DMS 273 (cell line): ENCODE results near the gene VEZT.
A peak's percentile ranks its signal among the peaks of the same experiment; 100 is the strongest.
"Not testable (repeated sequence)": the region's sequence is repeated elsewhere in the genome, so short reads cannot be mapped to it uniquely, and the experiment has no call there.

Source experiments
- DNase-seq: peaks from one replicate; lab custom pipeline; 2025; ENCODE audit not compliant: unreplicated experiment; lab: John Stamatoyannopoulos, UW

Gene VEZT

GRCh38 chr12:95318071-95318545 lies 100.5 kb downstream of the VEZT start:
- DNase-seq: no peak

- no peak for DNase-seq
These were observed 102.2 kb downstream of the VEZT start for GRCh38 chr12:95319694-95320331.

- DNase-seq: no peak
These were observed 104.1 kb downstream of the VEZT start for GRCh38 chr12:95321516-95322246.

- DNase-seq: no peak
These were observed 104.7 kb downstream of the VEZT start for GRCh38 chr12:95322326-95322725.

GRCh38 chr12:95323212-95323611 lies 105.6 kb downstream of the VEZT start:
- DNase-seq: no peak

- DNase-seq: not testable (repeated sequence)
These were observed 106.6 kb downstream of the VEZT start for GRCh38 chr12:95324246-95324645.

GRCh38 chr12:95325501-95325900 lies 107.9 kb downstream of the VEZT start:
- DNase-seq: no peak

GRCh38 chr12:95326445-95326844 lies 108.8 kb downstream of the VEZT start:
- no peak for DNase-seq

GRCh38 chr12:95326855-95327254 lies 109.2 kb downstream of the VEZT start:
- DNase-seq: no peak

GRCh38 chr12:95328708-95329107 lies 111.1 kb downstream of the VEZT start:
- DNase-seq: no peak

- DNase-seq: peak; percentile 52
These were observed 118.3 kb downstream of the VEZT start for GRCh38 chr12:95335948-95336347.

- peak; percentile 94 for DNase-seq
These were observed 118.9 kb downstream of the VEZT start for GRCh38 chr12:95336387-95337067.

- DNase-seq: no peak
These were observed 119.5 kb downstream of the VEZT start for GRCh38 chr12:95337146-95337545.

GRCh38 chr12:95339086-95339788 lies 121.6 kb downstream of the VEZT start:
- no peak for DNase-seq

- no peak for DNase-seq
These were observed 124.4 kb downstream of the VEZT start for GRCh38 chr12:95342008-95342407.

- DNase-seq: no peak
These were observed 126.0 kb downstream of the VEZT start for GRCh38 chr12:95343461-95344230.

GRCh38 chr12:95349291-95349690 lies 131.7 kb downstream of the VEZT start:
- no peak for DNase-seq

- DNase-seq: no peak
These were observed 134.1 kb downstream of the VEZT start for GRCh38 chr12:95351748-95352147.
